Measurements from ENCODE around the gene GRIN2A. TPM values are rescaled to one million over a fixed set of nuclear protein-coding genes. Genes with fewer than 3 reads are reported as not detected.

The GRIN2A gene
- total RNA-seq, 4 donors from 2014 or later = 0.32 to 3.6 (median 2.0) TPM

DNA sequence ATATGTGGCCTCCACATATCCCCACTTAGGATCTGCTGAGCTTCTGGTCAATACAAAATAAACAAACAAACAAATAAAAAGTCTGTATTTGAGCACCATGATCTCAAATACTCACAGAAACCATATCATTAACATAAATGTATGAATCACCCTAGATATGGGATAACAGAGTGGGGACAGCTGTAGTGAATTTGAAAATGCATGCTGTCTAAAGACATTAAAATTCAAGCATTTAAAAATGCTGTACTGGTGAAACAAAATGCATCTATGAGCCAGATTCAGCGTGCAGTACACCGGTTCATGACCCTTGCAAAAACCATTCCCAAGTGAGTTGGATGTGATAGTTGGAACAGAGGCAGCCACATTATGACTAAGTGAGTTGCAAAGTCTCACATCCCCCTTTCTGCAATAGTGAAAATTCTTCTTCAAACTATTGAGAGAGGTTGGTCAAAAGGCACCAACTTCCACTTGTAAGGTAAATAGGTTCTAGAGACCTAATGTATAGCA is 12.3 kb downstream of the GRIN2A start:
- Histone ChIP-seq H3K36me3 (no peaks in the 10 kb centered on the region), H3K4me1 (peaks cover 0 to 29% (median 20%) of the 10 kb centered on the region in 4 donors), H3K4me3 (no peak overlapping the region), H3K27me3 (no peaks in the 10 kb centered on the region), H3K9me3 (no peaks in the 10 kb centered on the region), H3K27ac (replicated peaks in 1 of 4) (no peak overlapping the region)
- intact Hi-C loops (cut with DNase I) = loop anchor here (5.0 kb wide), 1 partner anchor 43 kb away; no protein-coding TSS in a partner anchor
- WGBS = 94% methylated on average over 2 of the region's 2 CpGs
- DNase-seq (ENCODE audit: extremely low spot score) = no peak
- TF ChIP-seq, protein P1, sequence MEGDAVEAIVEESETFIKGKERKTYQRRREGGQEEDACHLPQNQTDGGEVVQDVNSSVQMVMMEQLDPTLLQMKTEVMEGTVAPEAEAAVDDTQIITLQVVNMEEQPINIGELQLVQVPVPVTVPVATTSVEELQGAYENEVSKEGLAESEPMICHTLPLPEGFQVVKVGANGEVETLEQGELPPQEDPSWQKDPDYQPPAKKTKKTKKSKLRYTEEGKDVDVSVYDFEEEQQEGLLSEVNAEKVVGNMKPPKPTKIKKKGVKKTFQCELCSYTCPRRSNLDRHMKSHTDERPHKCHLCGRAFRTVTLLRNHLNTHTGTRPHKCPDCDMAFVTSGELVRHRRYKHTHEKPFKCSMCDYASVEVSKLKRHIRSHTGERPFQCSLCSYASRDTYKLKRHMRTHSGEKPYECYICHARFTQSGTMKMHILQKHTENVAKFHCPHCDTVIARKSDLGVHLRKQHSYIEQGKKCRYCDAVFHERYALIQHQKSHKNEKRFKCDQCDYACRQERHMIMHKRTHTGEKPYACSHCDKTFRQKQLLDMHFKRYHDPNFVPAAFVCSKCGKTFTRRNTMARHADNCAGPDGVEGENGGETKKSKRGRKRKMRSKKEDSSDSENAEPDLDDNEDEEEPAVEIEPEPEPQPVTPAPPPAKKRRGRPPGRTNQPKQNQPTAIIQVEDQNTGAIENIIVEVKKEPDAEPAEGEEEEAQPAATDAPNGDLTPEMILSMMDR (IDR thresholded peaks at IDR 0.05) = no peak
- no peak for TF ChIP-seq POLR2AphosphoS5 (IDR thresholded peaks at IDR 0.05)
- no peak for TF ChIP-seq EP300 (IDR thresholded peaks at IDR 0.05)
- TF ChIP-seq POLR2A (IDR thresholded peaks at IDR 0.05; ENCODE audit: low read depth) = no peak

DNA sequence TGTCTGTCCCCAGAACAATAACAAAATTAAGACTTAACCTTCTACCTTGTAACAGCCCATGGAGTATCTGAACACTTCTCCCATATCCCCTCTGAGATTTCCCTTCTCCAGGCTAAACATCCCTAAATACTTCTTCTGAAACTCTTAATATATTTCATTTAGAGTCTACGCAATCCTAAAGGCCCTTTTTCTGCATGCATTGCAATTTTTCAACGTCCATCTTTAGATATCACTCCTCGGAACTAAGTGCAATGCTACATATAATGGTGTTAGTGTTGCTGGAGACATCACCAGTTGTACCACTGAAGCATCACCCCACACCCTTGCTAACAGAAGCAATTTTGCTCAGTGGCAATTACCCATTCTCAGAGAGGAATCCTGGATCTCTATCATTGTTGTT is 13.2 kb downstream of the GRIN2A start:
- DNase-seq (ENCODE audit: extremely low spot score) = no peak
- H3K36me3 ChIP-seq = no peaks in the 10 kb centered on the region
- H3K4me1 ChIP-seq = peaks cover 0 to 29% (median 20%) of the 10 kb centered on the region in 4 donors
- intact Hi-C loops (cut with DNase I) = loop anchor here (5.0 kb wide), 1 partner anchor 42 kb away; no protein-coding TSS in a partner anchor
- no peak overlapping the region for H3K4me3 ChIP-seq
- TF ChIP-seq POLR2A (IDR thresholded peaks at IDR 0.05; ENCODE audit: low read depth) = no peak
- no peak for TF ChIP-seq POLR2AphosphoS5 (IDR thresholded peaks at IDR 0.05)
- TF ChIP-seq, protein P1 (IDR thresholded peaks at IDR 0.05) = no peak
- no peak for TF ChIP-seq EP300 (IDR thresholded peaks at IDR 0.05)
- WGBS = 96% methylated on average over 3 of the region's 3 CpGs
- H3K9me3 ChIP-seq = no peaks in the 10 kb centered on the region
- no peaks in the 10 kb centered on the region for H3K27me3 ChIP-seq
- H3K27ac ChIP-seq (replicated peaks in 1 of 4) = peak overlapping the region in 2 of 4 donors; percentile 70 to 73

DNA sequence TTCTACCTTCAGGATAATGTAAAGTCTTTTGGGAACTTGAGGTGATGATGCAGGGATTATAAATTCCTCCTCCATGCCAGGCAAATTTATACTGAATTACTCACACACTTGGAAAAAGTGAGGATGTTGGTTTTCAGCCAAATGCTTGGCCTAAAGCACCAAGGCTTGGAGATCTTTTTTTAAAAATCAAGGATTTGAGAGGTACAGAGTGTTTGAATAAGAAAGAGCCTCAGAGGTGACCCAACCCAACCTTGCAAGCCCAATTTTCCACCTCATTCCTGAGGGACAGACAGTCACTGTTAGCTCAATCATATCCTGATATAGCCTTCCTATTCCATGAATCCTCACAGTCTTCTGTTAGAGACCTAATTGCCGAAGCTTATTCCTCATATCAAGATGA is 14.0 kb downstream of the GRIN2A start:
- no peak for DNase-seq (ENCODE audit: extremely low spot score)
- intact Hi-C loops (cut with DNase I) = loop anchor here (5.0 kb wide), 1 partner anchor 41 kb away; no protein-coding TSS in a partner anchor
- Histone ChIP-seq H3K27me3 (no peaks in the 10 kb centered on the region), H3K4me1 (peaks cover 0 to 33% (median 20%) of the 10 kb centered on the region in 4 donors), H3K4me3 (no peak overlapping the region), H3K27ac (replicated peaks in 1 of 4) (peak overlapping the region; percentile 60 to 76 (median 72)), H3K9me3 (no peaks in the 10 kb centered on the region), H3K36me3 (no peaks in the 10 kb centered on the region)
- WGBS = 41% methylated on average over 1 of the region's 1 CpG
- TF ChIP-seq POLR2AphosphoS5 (IDR thresholded peaks at IDR 0.05) (peak in 1 of 2 donors; percentile 82), EP300 (IDR thresholded peaks at IDR 0.05) (no peak)

DNA sequence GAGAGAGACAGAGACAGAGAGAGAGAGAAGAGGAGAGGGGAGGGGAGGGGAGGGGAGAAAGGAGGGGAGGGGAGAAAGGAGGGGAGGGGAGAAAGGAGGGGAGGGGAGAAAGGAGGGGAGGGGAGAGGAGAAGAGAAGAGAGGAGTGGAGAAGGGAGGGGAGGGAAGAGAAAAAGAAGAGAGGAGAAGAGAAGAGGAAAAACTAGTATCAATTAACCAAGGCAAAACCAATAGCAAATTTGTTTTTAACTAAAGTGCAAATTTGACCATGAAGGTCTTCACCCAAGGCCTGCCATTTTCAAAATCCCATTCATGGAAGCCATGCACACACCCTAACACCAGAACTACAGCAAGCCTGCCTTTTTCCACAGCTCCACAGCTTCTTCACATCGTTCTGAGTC is 16.6 kb downstream of the GRIN2A start:
- H3K9me3 ChIP-seq = no peaks in the 10 kb centered on the region
- peaks cover 0 to 26% (median 15%) of the 10 kb centered on the region in 4 donors for H3K4me1 ChIP-seq
- H3K36me3 ChIP-seq = no peaks in the 10 kb centered on the region
- DNase-seq (ENCODE audit: extremely low spot score) = no peak
- intact Hi-C loops (cut with DNase I) = loop anchor here (5.0 kb wide), 1 partner anchor 38 kb away; no protein-coding TSS in a partner anchor
- no peaks in the 10 kb centered on the region for H3K27me3 ChIP-seq
- 87% methylated on average over 1 of the region's 1 CpG for WGBS
- H3K27ac ChIP-seq (replicated peaks in 1 of 4) = no peak overlapping the region
- no peak overlapping the region for H3K4me3 ChIP-seq
- TF ChIP-seq, protein P1 (IDR thresholded peaks at IDR 0.05) = no peak
- no peak for TF ChIP-seq POLR2AphosphoS5 (IDR thresholded peaks at IDR 0.05)
- TF ChIP-seq EP300 (IDR thresholded peaks at IDR 0.05) = no peak
- TF ChIP-seq POLR2A (IDR thresholded peaks at IDR 0.05; ENCODE audit: low read depth) = no peak

DNA sequence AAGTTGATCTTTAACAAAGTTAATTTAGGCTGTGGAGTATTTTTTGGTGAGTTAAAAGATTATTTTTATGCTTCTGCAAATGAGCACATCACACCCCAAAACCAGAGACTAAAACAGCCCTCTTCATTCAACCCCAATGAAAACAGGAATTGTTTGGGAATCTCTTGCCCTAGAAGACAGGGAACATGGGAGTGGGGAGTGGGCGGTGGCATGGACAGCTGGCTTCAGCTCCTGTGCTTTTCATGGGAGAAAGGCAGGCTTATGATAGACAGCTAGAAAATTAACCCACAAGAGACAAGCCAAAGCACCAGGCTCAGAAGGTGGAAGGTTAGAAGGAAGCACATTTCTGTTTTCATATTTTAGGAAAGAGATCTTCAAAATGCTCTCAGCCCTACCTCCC is 19.2 kb downstream of the GRIN2A start:
- intact Hi-C loops (cut with DNase I) = no loop called here
- Histone ChIP-seq H3K27me3 (no peaks in the 10 kb centered on the region), H3K9me3 (no peaks in the 10 kb centered on the region), H3K4me1 (peaks cover 0 to 15% (median 7%) of the 10 kb centered on the region in 4 donors), H3K27ac (replicated peaks in 1 of 4) (no peak overlapping the region), H3K4me3 (no peak overlapping the region), H3K36me3 (no peaks in the 10 kb centered on the region)
- TF ChIP-seq POLR2AphosphoS5 (IDR thresholded peaks at IDR 0.05) = no peak
- TF ChIP-seq EP300 (IDR thresholded peaks at IDR 0.05) = no peak
- no peak for TF ChIP-seq POLR2A (IDR thresholded peaks at IDR 0.05; ENCODE audit: low read depth)
- TF ChIP-seq, protein P1 (IDR thresholded peaks at IDR 0.05) = no peak
- no peak for DNase-seq (ENCODE audit: extremely low spot score)
- 47% methylated on average over 1 of the region's 1 CpG for WGBS
